NCI-H748 treated with DMSO at 0.1 percent for 48 hours (cell line): ENCODE results near the gene YIPF3.

ENCODE experiments used
- DNase-seq: peaks from one replicate; lab custom pipeline; 2025; lab: John Stamatoyannopoulos, UW

YIPF3 gene

DNA sequence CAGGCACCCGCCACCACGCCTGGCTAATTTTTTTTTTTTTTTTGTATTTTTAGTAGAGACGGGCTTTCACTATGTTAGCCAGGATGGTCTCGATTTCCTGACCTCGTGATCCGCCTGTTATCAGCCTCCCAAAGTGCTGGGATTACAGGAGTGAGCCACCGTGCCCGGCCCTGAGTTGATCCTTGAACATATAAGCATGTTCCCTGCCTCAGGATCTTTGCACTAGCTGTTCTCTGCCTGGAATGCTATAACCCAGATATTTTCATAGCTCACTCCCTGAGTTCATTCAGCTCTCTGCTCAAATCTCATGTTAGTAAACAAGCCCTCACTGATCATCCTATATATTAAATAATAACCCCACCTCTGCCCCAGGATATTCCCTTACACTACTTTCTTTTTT lies 52.4 kb downstream of the YIPF3 start:
- no peak for DNase-seq

- no peak for DNase-seq
Observed at GRCh38 chr6:43461936-43462335, 54.8 kb downstream of the YIPF3 start.
